GM21737 (cell line): ENCODE measurements around the gene POLR1A.
A peak's percentile ranks its signal among the peaks of the same experiment; 100 is the strongest.

Experiments used
- ATAC-seq: cut with Tn5 transposase; IDR thresholded peaks from one replicate; pipeline ENCODE4 v1.9.1; 2021; ENCODE audit warnings: mild to moderate bottlenecking, moderate library complexity; ENCODE audit not compliant: unreplicated experiment

The POLR1A gene

GRCh38 chr2:86038291-86039081 is 67.2 kb downstream of the POLR1A start:
- no peak for ATAC-seq

DNA sequence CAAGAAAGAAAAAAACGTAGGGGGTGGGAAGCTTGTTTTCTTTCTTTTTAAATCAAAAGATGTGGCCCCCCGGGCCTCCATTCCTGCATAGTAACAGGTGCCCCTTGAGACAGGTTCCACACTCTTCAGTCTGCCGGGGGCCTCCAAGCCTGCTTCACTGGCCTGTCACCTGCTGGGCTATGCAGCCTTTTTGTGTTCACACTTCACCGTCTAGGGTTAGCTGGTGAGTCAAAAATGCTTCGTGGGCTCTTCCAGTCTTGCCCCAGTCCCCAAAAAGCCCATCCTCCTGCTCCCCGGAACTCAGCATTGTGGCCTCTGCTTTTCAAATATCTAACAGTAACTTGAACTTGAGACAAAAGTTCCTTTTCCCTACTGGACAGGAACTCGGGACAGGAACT is 67.9 kb downstream of the POLR1A start:
- ATAC-seq, result no peak

GRCh38 chr2:86037141-86037794 is 68.4 kb downstream of the POLR1A start:
- ATAC-seq, result no peak

- ATAC-seq, result no peak
Observed at GRCh38 chr2:86036669-86037138, 69.0 kb downstream of the POLR1A start.

- peak; percentile 57 for ATAC-seq
Observed at GRCh38 chr2:86035883-86036668, 69.6 kb downstream of the POLR1A start.

- no peak for ATAC-seq
Observed at GRCh38 chr2:86035376-86035882, 70.3 kb downstream of the POLR1A start.

DNA sequence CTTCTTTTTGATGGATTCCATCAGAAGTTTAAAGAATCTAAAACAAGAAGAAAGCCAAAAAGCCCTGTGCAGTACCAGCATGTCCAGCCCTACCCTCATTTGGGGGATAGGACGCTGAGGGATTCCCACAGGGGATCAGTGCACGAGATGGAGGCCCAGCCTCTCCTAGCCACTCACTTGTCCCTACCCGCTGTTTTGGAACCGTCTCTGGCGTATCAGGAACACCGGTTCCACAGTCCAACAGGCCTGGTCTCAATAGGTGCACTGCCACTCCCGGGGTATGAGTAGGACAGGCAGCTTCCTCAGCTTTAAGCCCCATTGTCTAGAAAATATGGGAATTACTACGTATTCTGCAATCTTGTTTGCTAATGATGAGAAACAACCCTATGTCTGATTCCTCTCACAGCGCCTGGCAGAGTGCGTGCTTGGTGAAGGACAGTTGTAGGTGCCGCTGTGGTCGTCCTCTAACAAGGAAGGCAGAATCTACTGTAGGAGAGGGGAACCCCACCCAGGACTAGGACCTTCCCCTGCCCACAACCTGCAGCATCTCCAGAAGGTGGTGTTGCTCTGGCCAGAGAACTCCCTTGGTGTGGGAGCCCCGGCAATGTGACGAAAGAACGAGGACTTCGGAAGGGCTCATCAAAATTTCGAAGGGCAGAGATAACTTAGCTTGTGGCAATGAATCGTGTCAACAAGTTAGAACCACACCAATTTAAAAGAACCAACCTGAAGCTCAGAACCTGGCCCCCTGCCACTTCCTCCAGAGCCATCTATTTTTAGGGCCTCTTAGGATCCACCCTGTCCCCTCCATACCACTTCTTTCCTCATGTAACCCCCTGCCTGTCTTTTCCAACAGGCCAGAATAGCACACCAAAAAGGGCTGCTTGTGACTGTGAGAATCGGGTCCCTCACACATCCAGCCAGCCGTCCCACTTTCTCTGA is 71.7 kb downstream of the POLR1A start:
- ATAC-seq, result no peak

- ATAC-seq, result no peak
Observed at GRCh38 chr2:86032861-86033595, 72.7 kb downstream of the POLR1A start.

- no peak for ATAC-seq
Observed at GRCh38 chr2:86031606-86032005, 74.1 kb downstream of the POLR1A start.

DNA sequence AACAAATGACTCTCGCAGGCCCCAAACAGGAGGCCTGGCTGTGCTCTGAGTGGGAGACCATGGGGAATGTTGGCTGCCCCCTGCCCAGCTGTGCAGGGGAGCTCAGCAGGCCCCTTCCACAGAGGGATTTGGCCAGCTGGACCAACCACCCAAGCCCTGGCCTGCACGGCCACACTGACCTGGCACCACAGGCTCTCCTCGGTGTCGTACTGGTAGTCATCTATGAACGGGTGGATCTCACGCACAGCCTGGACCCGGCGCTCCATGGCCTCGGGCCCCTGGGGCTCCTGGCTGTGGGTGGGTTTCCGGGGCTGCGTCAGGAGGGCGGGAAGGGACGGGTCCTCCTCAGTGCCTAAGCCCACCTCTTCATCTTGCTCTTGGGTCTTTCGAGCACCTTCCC is 74.5 kb downstream of the POLR1A start:
- no peak for ATAC-seq

GRCh38 chr2:86029873-86030272 is 75.8 kb downstream of the POLR1A start:
- ATAC-seq, result no peak

DNA sequence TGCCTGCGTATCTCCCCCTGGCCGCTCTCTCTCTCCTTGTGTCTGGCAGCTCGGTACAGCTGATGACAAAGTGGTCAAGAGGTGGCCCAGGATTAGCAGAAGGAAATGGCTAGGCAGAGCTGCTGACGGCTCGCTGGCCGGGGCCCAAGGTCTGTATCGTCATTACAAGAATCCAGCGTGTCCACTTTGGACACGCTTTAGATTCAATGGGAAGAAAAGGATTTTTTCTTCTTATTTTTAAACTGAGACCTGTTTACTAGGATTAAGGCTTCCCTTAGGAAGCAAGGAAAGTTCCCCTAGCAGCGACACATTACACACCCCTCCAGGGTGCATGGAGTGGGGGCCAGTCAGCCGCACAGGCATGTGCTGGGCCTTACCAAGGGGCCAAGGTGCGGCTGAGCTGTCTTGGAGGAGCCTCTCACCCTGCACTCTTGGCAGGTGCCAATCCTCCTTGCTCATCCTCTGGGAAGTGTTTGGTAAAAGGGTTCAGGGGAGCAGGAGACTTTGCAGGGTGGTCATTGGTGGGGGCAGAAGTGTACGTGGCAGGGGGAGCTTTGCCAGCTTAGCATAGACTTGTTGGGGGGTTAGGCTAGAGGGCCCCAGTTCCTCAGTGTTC is 76.8 kb downstream of the POLR1A start:
- no peak for ATAC-seq

DNA sequence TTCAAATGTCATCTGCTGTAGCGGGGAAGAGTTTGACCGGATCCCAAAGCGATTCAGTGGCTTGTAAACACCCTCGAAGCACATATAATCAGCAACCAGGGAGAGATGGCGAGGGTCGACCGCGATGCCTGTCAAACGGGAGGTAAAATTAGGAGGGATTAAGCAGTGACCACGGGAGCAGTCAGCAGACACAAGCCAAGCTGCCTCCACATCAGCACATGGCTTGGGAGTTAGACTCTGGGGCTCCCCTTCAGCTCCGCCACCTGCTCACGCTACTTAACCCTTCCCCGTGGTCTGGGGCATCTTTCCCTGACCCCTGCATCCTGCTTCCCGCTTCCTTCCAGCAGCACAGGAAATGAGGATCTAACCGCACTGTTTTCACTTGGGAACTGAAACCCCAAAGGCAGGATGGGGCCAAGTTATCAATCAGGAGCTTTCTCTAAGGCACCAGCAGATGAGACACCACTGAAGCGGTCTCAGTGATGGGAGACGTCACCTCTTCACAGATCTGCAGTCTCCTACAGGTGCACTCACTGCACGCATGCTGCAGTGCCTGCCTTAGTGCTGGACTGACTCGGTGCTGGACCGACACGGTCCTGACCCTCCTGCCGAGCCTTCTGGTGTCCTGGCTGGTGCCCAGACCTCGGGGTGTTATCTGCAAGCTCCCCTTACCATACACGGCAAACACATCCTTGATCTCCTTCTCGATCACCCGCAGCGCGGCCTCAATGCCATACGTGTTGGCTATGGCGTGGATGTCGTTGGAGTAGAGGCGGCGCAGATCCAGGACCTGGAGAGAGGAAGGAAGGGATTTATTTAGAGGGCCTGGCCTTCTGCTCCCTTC is 77.5 kb downstream of the POLR1A start:
- ATAC-seq, result no peak

GRCh38 chr2:86027196-86027921 is 78.3 kb downstream of the POLR1A start:
- ATAC-seq, result no peak

DNA sequence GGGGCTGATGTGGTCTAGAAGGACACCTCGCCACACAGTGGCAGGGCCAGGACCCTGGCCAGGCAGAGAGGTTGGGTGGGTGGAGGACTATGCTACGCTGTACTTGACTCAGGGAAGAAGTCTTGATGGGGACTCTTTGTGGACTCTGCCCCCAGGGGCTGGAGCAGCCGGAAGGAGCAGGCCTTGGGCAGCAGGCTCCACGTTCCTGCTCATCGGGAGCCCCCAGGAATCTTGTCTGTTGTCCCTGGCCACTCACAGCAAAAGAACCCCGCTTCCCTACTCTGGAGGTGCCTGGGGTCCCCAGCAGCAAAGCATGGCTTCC is 79.0 kb downstream of the POLR1A start:
- ATAC-seq, result no peak

GRCh38 chr2:86025976-86026743 is 79.5 kb downstream of the POLR1A start:
- no peak for ATAC-seq

DNA sequence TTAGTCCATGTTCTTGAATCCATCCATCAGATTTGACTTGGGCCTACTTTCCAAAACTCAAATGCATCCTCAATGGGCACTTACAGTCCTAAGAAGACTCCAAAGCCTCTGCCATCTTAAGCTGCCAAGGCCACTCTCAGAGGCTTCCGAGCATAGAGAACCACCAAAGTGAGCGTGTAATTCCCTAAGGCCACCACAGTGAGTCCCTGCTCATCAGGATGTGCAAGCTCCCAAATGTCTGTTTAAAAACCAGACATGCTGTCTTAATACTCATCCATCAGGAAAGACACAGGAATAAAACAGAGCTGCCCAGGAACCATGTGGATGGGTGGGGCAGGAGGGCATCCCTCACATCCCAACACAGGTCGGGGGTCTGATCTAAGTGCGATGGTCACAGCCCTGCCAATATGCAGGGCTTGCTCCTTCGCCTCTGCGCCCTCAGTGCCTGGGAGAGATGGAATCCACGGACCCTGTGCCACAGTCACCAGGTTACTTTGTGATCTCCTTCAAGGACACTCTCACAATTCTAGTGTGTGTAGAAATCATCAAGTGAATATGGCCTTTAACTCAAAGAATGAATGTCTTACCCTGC is 80.4 kb downstream of the POLR1A start:
- no peak for ATAC-seq
